Activated naive CD4-positive, alpha-beta T cell treated with anti-CD3 and anti-CD28 coated beads, Interleukin-2, amount 50 U/mL, for 24 hours (primary cell): ENCODE results near the gene TTBK1.
A peak's percentile ranks its signal among the peaks of the same experiment; 100 is the strongest.

Experiments used
- H3K27ac Mint-ChIP-seq: one replicate; pipeline ENCODE4 v1.8.0; 2021; ENCODE audit warnings: mild to moderate bottlenecking, mixed read lengths
- H3K27me3 Mint-ChIP-seq: one replicate; pipeline ENCODE4 v1.8.0; 2021; ENCODE audit warnings: mixed read lengths
- H3K36me3 Mint-ChIP-seq: one replicate; pipeline ENCODE4 v1.8.0; 2021; ENCODE audit warnings: mixed read lengths
- H3K4me1 Mint-ChIP-seq: one replicate; pipeline ENCODE4 v1.8.0; 2021; ENCODE audit warnings: mixed read lengths
- H3K4me3 Mint-ChIP-seq: one replicate; pipeline ENCODE4 v1.8.0; 2021; ENCODE audit warnings: mild to moderate bottlenecking, mixed read lengths
- H3K9me3 Mint-ChIP-seq: one replicate; pipeline ENCODE4 v1.8.0; 2021; ENCODE audit warnings: mixed read lengths

Gene TTBK1

GRCh38 chr6:43271944-43272343 lies 28.7 kb downstream of the TTBK1 start:
- Mint-ChIP-seq H3K9me3 (no peaks in the 10 kb centered on the region), H3K4me1 (peaks cover 16% of the 10 kb centered on the region), H3K27ac (peak overlapping the region; percentile 55), H3K36me3 (no peaks in the 10 kb centered on the region), H3K4me3 (no peak overlapping the region), H3K27me3 (peaks cover 3% of the 10 kb centered on the region)

- Mint-ChIP-seq H3K4me3 (no peak overlapping the region), H3K27me3 (peaks cover 1% of the 10 kb centered on the region), H3K36me3 (no peaks in the 10 kb centered on the region), H3K9me3 (no peaks in the 10 kb centered on the region), H3K4me1 (peaks cover 16% of the 10 kb centered on the region), H3K27ac (no peak overlapping the region)
Measured at GRCh38 chr6:43273707-43274106, 30.4 kb downstream of the TTBK1 start.

GRCh38 chr6:43274127-43274915 lies 31.0 kb downstream of the TTBK1 start:
- H3K27ac Mint-ChIP-seq: peak overlapping the region; percentile 23
- H3K36me3 Mint-ChIP-seq: no peaks in the 10 kb centered on the region
- H3K9me3 Mint-ChIP-seq: no peaks in the 10 kb centered on the region
- H3K4me1 Mint-ChIP-seq: peaks cover 10% of the 10 kb centered on the region
- peaks cover 1% of the 10 kb centered on the region for H3K27me3 Mint-ChIP-seq
- peak overlapping the region; percentile 73 for H3K4me3 Mint-ChIP-seq

- Mint-ChIP-seq H3K36me3 (no peaks in the 10 kb centered on the region), H3K4me1 (peaks cover 8% of the 10 kb centered on the region), H3K9me3 (no peaks in the 10 kb centered on the region), H3K27me3 (peaks cover 1% of the 10 kb centered on the region), H3K4me3 (peak overlapping the region; percentile 73), H3K27ac (no peak overlapping the region)
Measured at GRCh38 chr6:43274916-43275597, 31.8 kb downstream of the TTBK1 start.

- H3K27me3 Mint-ChIP-seq: peaks cover 6% of the 10 kb centered on the region
- H3K4me3 Mint-ChIP-seq: peak overlapping the region; percentile 88
- H3K9me3 Mint-ChIP-seq: no peaks in the 10 kb centered on the region
- no peak overlapping the region for H3K27ac Mint-ChIP-seq
- no peaks in the 10 kb centered on the region for H3K36me3 Mint-ChIP-seq
- H3K4me1 Mint-ChIP-seq: peaks cover 6% of the 10 kb centered on the region
Measured at GRCh38 chr6:43275801-43276576, 32.7 kb downstream of the TTBK1 start.

GRCh38 chr6:43276577-43277305 lies 33.5 kb downstream of the TTBK1 start:
- Mint-ChIP-seq H3K27ac (no peak overlapping the region), H3K9me3 (no peaks in the 10 kb centered on the region), H3K4me3 (peak overlapping the region; percentile 88), H3K36me3 (no peaks in the 10 kb centered on the region), H3K27me3 (peaks cover 10% of the 10 kb centered on the region), H3K4me1 (peaks cover 6% of the 10 kb centered on the region)

- Mint-ChIP-seq H3K4me3 (no peak overlapping the region), H3K27me3 (peaks cover 10% of the 10 kb centered on the region), H3K27ac (no peak overlapping the region)
Measured at GRCh38 chr6:43277306-43277642, 34.0 kb downstream of the TTBK1 start.

GRCh38 chr6:43277643-43278523 lies 34.6 kb downstream of the TTBK1 start:
- peak overlapping the region; percentile 13 for H3K4me3 Mint-ChIP-seq
- H3K27me3 Mint-ChIP-seq: peaks cover 10% of the 10 kb centered on the region
- peaks cover 6% of the 10 kb centered on the region for H3K4me1 Mint-ChIP-seq

More at GRCh38 chr6:43277306-43277642, 34.0 kb downstream of the TTBK1 start:
- Mint-ChIP-seq H3K4me1 (peaks cover 6% of the 10 kb centered on the region), H3K9me3 (no peaks in the 10 kb centered on the region), H3K36me3 (no peaks in the 10 kb centered on the region)

GRCh38 chr6:43278524-43279078 lies 35.3 kb downstream of the TTBK1 start:
- Mint-ChIP-seq H3K4me3 (no peak overlapping the region), H3K27me3 (peaks cover 10% of the 10 kb centered on the region), H3K9me3 (no peaks in the 10 kb centered on the region), H3K36me3 (no peaks in the 10 kb centered on the region), H3K27ac (no peak overlapping the region), H3K4me1 (peaks cover 6% of the 10 kb centered on the region)

More at GRCh38 chr6:43277643-43278523, 34.6 kb downstream of the TTBK1 start:
- Mint-ChIP-seq H3K36me3 (no peaks in the 10 kb centered on the region), H3K27ac (no peak overlapping the region), H3K9me3 (no peaks in the 10 kb centered on the region)

- Mint-ChIP-seq H3K4me1 (peaks cover 6% of the 10 kb centered on the region), H3K27me3 (peaks cover 9% of the 10 kb centered on the region), H3K27ac (no peak overlapping the region), H3K9me3 (no peaks in the 10 kb centered on the region), H3K4me3 (no peak overlapping the region), H3K36me3 (no peaks in the 10 kb centered on the region)
Measured at GRCh38 chr6:43280234-43280633, 37.0 kb downstream of the TTBK1 start.

GRCh38 chr6:43282060-43282459 lies 38.8 kb downstream of the TTBK1 start:
- peaks cover 17% of the 10 kb centered on the region for H3K27me3 Mint-ChIP-seq
- no peaks in the 10 kb centered on the region for H3K9me3 Mint-ChIP-seq
- no peak overlapping the region for H3K4me3 Mint-ChIP-seq
- H3K36me3 Mint-ChIP-seq: no peaks in the 10 kb centered on the region
- H3K27ac Mint-ChIP-seq: no peak overlapping the region
- no peaks in the 10 kb centered on the region for H3K4me1 Mint-ChIP-seq

- Mint-ChIP-seq H3K4me1 (no peaks in the 10 kb centered on the region), H3K36me3 (no peaks in the 10 kb centered on the region), H3K9me3 (no peaks in the 10 kb centered on the region), H3K4me3 (no peak overlapping the region), H3K27ac (no peak overlapping the region), H3K27me3 (peaks cover 17% of the 10 kb centered on the region)
Measured at GRCh38 chr6:43282636-43283513, 39.6 kb downstream of the TTBK1 start.

GRCh38 chr6:43283514-43283901 lies 40.2 kb downstream of the TTBK1 start:
- H3K36me3 Mint-ChIP-seq: no peaks in the 10 kb centered on the region
- H3K9me3 Mint-ChIP-seq: no peaks in the 10 kb centered on the region
- no peak overlapping the region for H3K27ac Mint-ChIP-seq
- H3K4me3 Mint-ChIP-seq: no peak overlapping the region
- no peaks in the 10 kb centered on the region for H3K4me1 Mint-ChIP-seq
- H3K27me3 Mint-ChIP-seq: peaks cover 17% of the 10 kb centered on the region
